OCI-LY7 (cell line): Measurements from ENCODE around the gene CD247. TPM values are rescaled to one million over a fixed set of nuclear protein-coding genes. Genes with fewer than 3 reads are reported as not detected.

Experiments used
- BruUV-seq: library from RNA; stranded (reverse); fragments of 400-500 nt; replicated peaks from 2 replicates; lab custom pipeline; 2021; lab: Mats Ljungman, UMichigan
- CTCF ChIA-PET: fragments of 300-600 bp; sonication (Branson Sonifier 250); formaldehyde crosslinking; loops from one replicate; lab custom pipeline; 2022; ENCODE audit warnings: antibody characterized with exemption; ENCODE audit not compliant: unreplicated experiment; lab: Charles Lee
- POLR2A ChIA-PET: fragments of 300-600 bp; sonication (Branson Sonifier 250); formaldehyde crosslinking; loops from one replicate; lab custom pipeline; 2022; ENCODE audit warnings: antibody characterized with exemption; lab: Charles Lee
- DNase-seq: peaks from one replicate; pipeline ENCODE4 v3.0.0-alpha.2; 2015; ENCODE audit warnings: low spot score
- H2AFZ ChIP-seq: fragments of 200-600 bp; sonication (generic), shearing (Covaris generic); 2 replicates; pipeline ENCODE4 v1.6.1; 2014; ENCODE audit warnings: mild to moderate bottlenecking, antibody characterized with exemption, low read length, moderate library complexity
- H3K27ac ChIP-seq: fragments of 200-600 bp; sonication (generic); 2 replicates; pipeline ENCODE4 v1.5.1; 2014; ENCODE audit warnings: mixed run types, low read depth, mild to moderate bottlenecking, moderate library complexity, low read length, inconsistent platforms; ENCODE audit not compliant: poor library complexity, severe bottlenecking
- H3K36me3 ChIP-seq: fragments of 200-600 bp; sonication (generic); 2 replicates; pipeline ENCODE4 v1.6.1; 2014; ENCODE audit warnings: mild to moderate bottlenecking, antibody characterized with exemption, low read length, moderate library complexity, mixed read lengths; ENCODE audit not compliant: insufficient read depth
- H3K4me1 ChIP-seq: fragments of 200-600 bp; sonication (generic); 2 replicates; pipeline ENCODE4 v1.5.1; 2014; ENCODE audit warnings: mild to moderate bottlenecking, low read length; ENCODE audit not compliant: insufficient read depth, poor library complexity, severe bottlenecking
- H3K4me2 ChIP-seq: fragments of 200-600 bp; sonication (generic); 2 replicates; pipeline ENCODE4 v1.6.1; 2014; ENCODE audit warnings: mild to moderate bottlenecking, low read length
- H3K4me3 ChIP-seq: fragments of 200-600 bp; sonication (generic); 2 replicates; pipeline ENCODE4 v1.5.1; 2014; ENCODE audit warnings: mild to moderate bottlenecking, low read depth, low read length; ENCODE audit not compliant: poor library complexity, severe bottlenecking
- H3K79me2 ChIP-seq: fragments of 200-600 bp; sonication (generic); 2 replicates; pipeline ENCODE4 v1.6.1; 2016; ENCODE audit warnings: low read depth, mild to moderate bottlenecking, low read length, moderate library complexity, mixed read lengths; ENCODE audit not compliant: insufficient read depth
- H3K9me2 ChIP-seq: fragments of 200-600 bp; sonication (generic); 2 replicates; pipeline ENCODE4 v1.6.1; 2016; ENCODE audit warnings: mild to moderate bottlenecking, low read length, mixed read lengths; ENCODE audit not compliant: insufficient read depth
- H3K9me3 ChIP-seq: fragments of 200-600 bp; sonication (generic); 2 replicates; pipeline ENCODE4 v1.6.1; 2014; ENCODE audit warnings: mild to moderate bottlenecking, mixed run types, low read length, mixed read lengths
- H4K20me1 ChIP-seq: fragments of 200-600 bp; sonication (generic); 2 replicates; pipeline ENCODE4 v1.6.1; 2014; ENCODE audit warnings: mild to moderate bottlenecking, antibody characterized with exemption, low read length, moderate library complexity, mixed read lengths; ENCODE audit not compliant: insufficient read depth
- CTCF ChIP-seq: fragments of 200-600 bp; sonication (generic); conservative IDR thresholded peaks from 2 replicates; pipeline ENCODE4 v1.5.1; 2014; ENCODE audit warnings: mild to moderate bottlenecking, antibody characterized with exemption, low read length, moderate library complexity, mixed read lengths
- EZH2phosphoT487 ChIP-seq: fragments of 200-600 bp; sonication (generic); IDR thresholded peaks from 2 replicates; pipeline ENCODE4 v1.6.1; 2018; ENCODE audit warnings: low read depth, borderline replicate concordance, mild to moderate bottlenecking, mixed run types, antibody characterized with exemption, low read length, moderate library complexity, mixed read lengths
- intact Hi-C: fragments of 100-400 bp; cut with micrococcal nuclease; formaldehyde crosslinking; loops from one replicate; pipeline ENCODE4 v1.10.0; 2022; ENCODE audit not compliant: unreplicated experiment
- total RNA-seq, 2 experiments: library from RNA; depleted of rRNA in 1 of 2; stranded (reverse); fragments of >200 nt in 1 of 2; shearing (Covaris generic) in 1 of 2; gene quantifications; 2 replicates each; pipeline ENCODE4 v1.2.3, GENCODE V29; 2014 to 2022

The CD247 gene
- total RNA-seq, 2 experiments from 2014 or later, result 1.6 to 2.2 TPM

DNA sequence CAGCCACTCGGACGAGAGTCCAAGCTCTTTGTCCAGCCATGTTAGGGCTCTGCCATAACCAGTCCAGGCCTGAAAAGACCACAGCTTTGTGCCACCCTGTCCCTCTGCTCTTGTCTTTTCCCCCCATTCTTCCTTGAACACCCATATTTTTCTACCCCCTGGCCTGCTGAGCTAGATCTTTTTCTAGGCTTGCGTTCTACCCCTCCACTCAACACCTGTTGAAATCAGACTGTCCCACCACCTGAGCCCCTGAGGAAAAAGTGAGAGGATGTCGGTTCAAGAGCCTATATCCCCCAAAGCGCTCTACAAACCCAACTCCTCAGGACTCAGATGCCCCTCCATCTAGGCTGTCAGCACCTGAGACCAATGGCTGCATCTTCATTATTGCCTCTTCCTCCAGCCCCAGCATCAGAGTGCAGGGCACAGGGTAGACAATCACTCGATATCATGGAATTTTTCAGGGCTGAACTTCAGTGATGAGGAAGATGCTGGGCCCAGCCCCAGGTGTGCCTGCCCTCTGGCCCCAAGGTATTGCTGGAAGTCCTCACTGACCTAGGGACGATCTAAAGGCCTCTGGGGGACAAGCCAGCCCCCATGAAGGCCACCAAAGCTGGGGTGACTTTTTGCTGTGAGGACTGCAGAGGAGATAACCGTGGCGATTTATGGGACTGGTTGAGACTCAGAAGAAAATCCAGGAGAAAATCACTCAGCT, 75.3 kb downstream of the CD247 start:
- POLR2A ChIA-PET, result no interaction called here
- Histone ChIP-seq H4K20me1 (no peaks in the 10 kb centered on the region), H2AFZ (no peak overlapping the region), H3K36me3 (no peaks in the 10 kb centered on the region), H3K9me3 (no peaks in the 10 kb centered on the region), H3K4me3 (no peak overlapping the region), H3K4me1 (peaks cover 34% of the 10 kb centered on the region), H3K4me2 (no peak overlapping the region), H3K79me2 (no peaks in the 10 kb centered on the region), H3K9me2 (no peaks in the 10 kb centered on the region), H3K27ac (no peak overlapping the region)
- intact Hi-C loops, result loop anchor here (1.0 kb wide), 6 partner anchors 42 to 377 kb away; no protein-coding TSS in a partner anchor
- DNase-seq, result no peak
- CTCF ChIA-PET, result interaction anchor here (1.1 kb wide), 1 partner anchor 175 kb away, joined by 4 read pairs; no protein-coding TSS in a partner anchor
- BruUV-seq, result no TSS peak
- TF ChIP-seq CTCF (no peak), EZH2phosphoT487 (no peak)

DNA sequence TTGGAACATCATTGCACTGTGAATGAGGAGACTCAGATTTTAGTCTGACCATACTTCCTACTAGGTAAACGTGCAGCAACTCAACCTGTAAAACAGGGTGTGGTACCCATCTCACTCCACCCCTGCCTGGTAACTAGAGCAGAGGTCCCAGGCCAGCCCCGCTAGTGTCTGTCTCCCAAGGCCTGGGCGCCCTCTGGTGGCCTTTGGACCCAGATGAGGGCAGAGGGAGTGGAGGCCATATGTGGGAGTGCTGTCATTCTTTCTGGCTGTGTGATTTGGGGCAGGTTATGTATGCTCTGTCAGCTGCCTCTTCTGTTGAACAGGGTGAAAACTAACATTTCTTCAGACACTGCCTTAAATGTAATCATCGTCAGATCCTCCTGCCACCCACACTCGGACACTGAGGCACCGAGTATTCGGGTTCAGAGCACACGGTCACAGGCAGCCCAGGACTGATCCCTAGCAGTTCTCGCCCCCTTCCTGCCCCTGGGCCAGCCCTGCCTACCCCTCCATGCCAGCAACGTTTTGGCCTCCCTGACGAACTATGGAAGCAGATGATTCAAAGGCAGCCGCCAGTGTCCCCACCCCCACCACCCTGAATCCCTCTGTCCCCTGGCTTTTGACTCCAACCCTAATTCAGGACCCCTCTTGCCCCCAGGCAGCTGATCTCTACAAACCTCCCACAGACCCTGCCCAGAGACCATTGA, 76.0 kb downstream of the CD247 start:
- no peaks in the 10 kb centered on the region for H3K79me2 ChIP-seq
- no peaks in the 10 kb centered on the region for H3K36me3 ChIP-seq
- H2AFZ ChIP-seq, result no peak overlapping the region
- peak; percentile 92 for DNase-seq
- H3K27ac ChIP-seq, result no peak overlapping the region
- no peaks in the 10 kb centered on the region for H3K9me3 ChIP-seq
- ChIA-PET CTCF (interaction anchor here (1.1 kb wide), 1 partner anchor 174 kb away, joined by 4 read pairs; no protein-coding TSS in a partner anchor), POLR2A (no interaction called here)
- BruUV-seq, result no TSS peak
- TF ChIP-seq CTCF (peak; percentile 96), EZH2phosphoT487 (no peak)
- no peak overlapping the region for H3K4me3 ChIP-seq
- intact Hi-C loops, result loop anchor here (1.0 kb wide), 6 partner anchors 41 to 376 kb away; no protein-coding TSS in a partner anchor
- no peak overlapping the region for H3K4me2 ChIP-seq
- no peaks in the 10 kb centered on the region for H3K9me2 ChIP-seq
- H3K4me1 ChIP-seq, result peaks cover 29% of the 10 kb centered on the region
- no peaks in the 10 kb centered on the region for H4K20me1 ChIP-seq
